ENCODE data around the gene LAMA5. TPM values are rescaled to one million over a fixed set of nuclear protein-coding genes. Genes with fewer than 3 reads are reported as not detected.

LAMA5 gene
- total and polyA plus RNA-seq, 2 of the 8 experiments (the other 6 are each of a cell fraction or from before 2014, with no cell fraction given): 34.4 to 225 TPM

GRCh38 chr20:62356589-62357186 lies 10.4 kb downstream of the LAMA5 start (continued):
- TF ChIP-seq CHD7 (IDR thresholded peaks at IDR 0.05; ENCODE audit: insufficient replicate concordance, low read length) (no peak), RAD21 (IDR thresholded peaks at IDR 0.05 in 1 of 2, conservative IDR thresholded peaks at IDR 0.05 in 1 of 2; ENCODE audit: low read depth in 2 of 2, low read length in 2 of 2) (no peak), SP1 (IDR thresholded peaks at IDR 0.05; ENCODE audit: low read depth, low read length) (no peak), KDM1A (IDR thresholded peaks at IDR 0.05; ENCODE audit: borderline replicate concordance, low read length) (no peak), KDM4A (IDR thresholded peaks at IDR 0.05; ENCODE audit: low read depth, low read length, severe bottlenecking) (no peak), FOSL1 (IDR thresholded peaks at IDR 0.05; ENCODE audit: insufficient read depth, low read depth, low read length) (no peak), CBX5 (IDR thresholded peaks at IDR 0.05; ENCODE audit: low read depth, low read length) (no peak), E2F6 (IDR thresholded peaks at IDR 0.05) (no peak), TAF1 (IDR thresholded peaks at IDR 0.05; ENCODE audit: low read depth, low read length) (no peak), EGR1 (IDR thresholded peaks at IDR 0.05; ENCODE audit: borderline replicate concordance, low read depth, low read length) (no peak)

Data from H1 (cell line).